A549 (cell line): ENCODE data around the gene LRIT3. TPM values are rescaled to one million over a fixed set of nuclear protein-coding genes. Genes with fewer than 3 reads are reported as not detected.
"Not testable (repeated sequence)": the region's sequence is repeated elsewhere in the genome, so short reads cannot be mapped to it uniquely, and the experiment has no call there.

Experiments
- ATAC-seq, 2 experiments: fragments of 200-7000 bp in 1 of 2; fragments of >200 bp in 1 of 2; cut with Nextera tagmentation in 1 of 2; cut with Tn5 transposase in 1 of 2; 3 replicates each; pipeline versions ENCODE4 v1.8.0 to v1.9.1; 2018 to 2020; ENCODE audit warnings: mild to moderate bottlenecking in 1 of 2, moderate library complexity in 1 of 2
- CTCF ChIA-PET: fragments of 300-600 bp; sonication (Branson Sonifier 250); formaldehyde crosslinking; extraction: SDS; loops from one replicate; lab custom pipeline; 2021; ENCODE audit warnings: antibody characterized with exemption, inconsistent platforms; lab: Yijun Ruan, JAX
- POLR2A ChIA-PET: fragments of 350-600 bp; formaldehyde crosslinking; extraction: SDS; loops from one replicate; lab custom pipeline; 2021; ENCODE audit warnings: antibody characterized with exemption, inconsistent platforms; lab: Yijun Ruan, JAX
- DNase-seq, 2 experiments: peaks; one replicate each; pipeline versions ENCODE4 v3.0.0 to v3.0.0-alpha.2; 2011 to 2016; ENCODE audit warnings: low read depth in 1 of 2, low spot score in 1 of 2
- FAIRE-seq: peaks from 2 replicates; lab custom pipeline; 2011; peaks lifted over from hg19 to GRCh38; lab: Jason Lieb, UNC
- H3K27ac ChIP-seq, 2 experiments: fragments of >200 bp; sonication (Bioruptor Twin); formaldehyde crosslinking; 3 replicates each; pipeline ENCODE4 v1.5.1; 2016 to 2017
- H3K4me1 ChIP-seq: fragments of >200 bp; sonication (Bioruptor Twin); formaldehyde crosslinking; 3 replicates; pipeline ENCODE4 v1.6.1; 2016
- H3K4me2 ChIP-seq: fragments of >200 bp; sonication (Bioruptor Twin); formaldehyde crosslinking; 3 replicates; pipeline ENCODE4 v1.6.1; 2016
- H3K4me3 ChIP-seq: fragments of >200 bp; sonication (Bioruptor Twin); formaldehyde crosslinking; 3 replicates; pipeline ENCODE4 v1.5.1; 2016
- H3K9me3 ChIP-seq: fragments of >200 bp; sonication (Bioruptor Twin); formaldehyde crosslinking; 3 replicates; pipeline ENCODE4 v1.6.1; 2016
- CBX8 ChIP-seq: fragments of 200-600 bp; sonication (generic); IDR thresholded peaks from 2 replicates; pipeline ENCODE4 v1.6.1; 2016
- CEBPB ChIP-seq, 2 experiments: fragments of >200 bp in 1 of 2; sonication (Bioruptor Twin) in 1 of 2; formaldehyde crosslinking in 1 of 2; IDR thresholded peaks; 2 replicates each; pipeline ENCODE4 v1.6.1; 2012 to 2016
- CHD2 ChIP-seq: fragments of 150-350 bp; IDR thresholded peaks from 2 replicates; pipeline ENCODE4 v1.6.1; 2014; ENCODE audit warnings: low read length; ENCODE audit not compliant: partially characterized antibody
- EHF ChIP-seq: fragments of 250-450 bp; sonication (Bioruptor Pico); IDR thresholded peaks from 2 replicates; pipeline ENCODE4 v1.5.0; 2020; ENCODE audit warnings: mild to moderate bottlenecking
- EHMT2 ChIP-seq: fragments of 200-600 bp; sonication (generic); IDR thresholded peaks from 2 replicates; pipeline ENCODE4 v1.6.1; 2016; ENCODE audit warnings: antibody characterized with exemption, low read depth, mild to moderate bottlenecking, moderate library complexity
- ESRRA ChIP-seq: fragments of 150-350 bp; IDR thresholded peaks from 2 replicates; pipeline ENCODE4 v1.6.1; 2014; ENCODE audit warnings: mild to moderate bottlenecking, low read length, borderline replicate concordance
- FOSB ChIP-seq: fragments of 250-450 bp; sonication (Bioruptor Pico); IDR thresholded peaks from 2 replicates; pipeline ENCODE4 v1.5.0; 2020; ENCODE audit warnings: mild to moderate bottlenecking, moderate library complexity
- FOSL2 ChIP-seq, 2 experiments: fragments of 450-650 bp in 1 of 2; fragments of >200 bp in 1 of 2; sonication (Bioruptor Twin) in 1 of 2; formaldehyde crosslinking; IDR thresholded peaks; 2 replicates each; pipeline versions ENCODE4 v1.5.0 to v1.6.1; 2016 to 2020; ENCODE audit warnings: mild to moderate bottlenecking in 1 of 2, moderate library complexity in 1 of 2
- FOXS1 ChIP-seq: fragments of 250-450 bp; sonication (Bioruptor Pico); IDR thresholded peaks from 2 replicates; pipeline ENCODE4 v1.5.0; 2020; ENCODE audit warnings: mild to moderate bottlenecking, moderate library complexity
- GATA3 ChIP-seq: IDR thresholded peaks from 2 replicates; pipeline ENCODE4 v1.6.1; 2012; ENCODE audit warnings: borderline replicate concordance
- HDAC2 ChIP-seq: fragments of 200-600 bp; sonication (generic); IDR thresholded peaks from 2 replicates; pipeline ENCODE4 v1.6.1; 2016
- HEYL ChIP-seq: fragments of 250-450 bp; sonication (Bioruptor Pico); IDR thresholded peaks from 2 replicates; pipeline ENCODE4 v1.8.0; 2021; ENCODE audit warnings: mild to moderate bottlenecking, moderate library complexity
- JUNB ChIP-seq: fragments of >200 bp; sonication (Bioruptor Twin); formaldehyde crosslinking; IDR thresholded peaks from 2 replicates; pipeline ENCODE4 v1.6.1; 2016
- KDM1A ChIP-seq: fragments of 200-600 bp; sonication (generic); IDR thresholded peaks from 2 replicates; pipeline ENCODE4 v1.6.1; 2016; ENCODE audit warnings: low read depth, mild to moderate bottlenecking
- MAFK ChIP-seq: fragments of 450-650 bp; IDR thresholded peaks from 2 replicates; pipeline ENCODE4 v1.6.1; 2014; ENCODE audit not compliant: partially characterized antibody
- MAZ ChIP-seq: fragments of 150-350 bp; IDR thresholded peaks from 2 replicates; pipeline ENCODE4 v1.6.1; 2014; ENCODE audit warnings: antibody characterized with exemption, low read depth, low read length, borderline replicate concordance
- NFE2L2 ChIP-seq: fragments of 150-350 bp; conservative IDR thresholded peaks from 2 replicates; pipeline ENCODE4 v1.6.1; 2014; ENCODE audit warnings: low read length
- RAD21 ChIP-seq, 2 experiments: fragments of >200 bp in 1 of 2; sonication (Bioruptor Twin) in 1 of 2; formaldehyde crosslinking in 1 of 2; IDR thresholded peaks in 1 of 2; conservative IDR thresholded peaks in 1 of 2; 2 replicates in 1 of 2; 3 replicates in 1 of 2; pipeline ENCODE4 v1.6.1; 2012 to 2018; ENCODE audit warnings: inconsistent platforms in 1 of 2
- RARB ChIP-seq: fragments of 250-450 bp; sonication (Bioruptor Pico); IDR thresholded peaks from 2 replicates; pipeline ENCODE4 v1.8.0; 2021; ENCODE audit warnings: mild to moderate bottlenecking, moderate library complexity
- RCOR1 ChIP-seq: fragments of 150-350 bp; IDR thresholded peaks from 2 replicates; pipeline ENCODE4 v1.6.1; 2014; ENCODE audit warnings: antibody characterized with exemption, low read length, low read depth
- ZC3H11A ChIP-seq: fragments of 450-650 bp; IDR thresholded peaks from 2 replicates; pipeline ENCODE4 v1.6.1; 2014; ENCODE audit warnings: antibody characterized with exemption, mild to moderate bottlenecking
- ZSCAN20 ChIP-seq: fragments of 250-450 bp; sonication (Bioruptor Pico); IDR thresholded peaks from 2 replicates; pipeline ENCODE4 v1.8.0; 2022; ENCODE audit warnings: mild to moderate bottlenecking, moderate library complexity
- WGBS: methylation state at CpG from one replicate; pipeline ENCODE4 v1.1.6; 2017; ENCODE audit errors: missing lambda C conversion rate; 5-methylcytosine and 5-hydroxymethylcytosine counted together
- polyA plus RNA-seq, 4 experiments: library from polyadenylated mRNA; depleted of rRNA in 3 of 4; stranded (reverse); fragments of >200 nt; fragmentation: RNase III in 1 of 4; extraction: RNeasy Plus Mini Kit Qiagen cat#74134 plus additional on column Dnase treatment in 1 of 4; gene quantifications; 2 replicates in 3 of 4; 3 replicates in 1 of 4; pipeline ENCODE4 v1.2.3, GENCODE V29; 2011 to 2017
- TF ChIP-seq, protein P1 (sequence below): fragments of 250-450 bp; sonication (Bioruptor Pico); IDR thresholded peaks from 2 replicates; pipeline ENCODE4 v1.5.0; 2020; ENCODE audit warnings: low read depth, mild to moderate bottlenecking, moderate library complexity
- TF ChIP-seq, protein P2 (sequence below): fragments of 250-450 bp; sonication (Bioruptor Pico); IDR thresholded peaks from 2 replicates; pipeline ENCODE4 v1.5.0; 2021; ENCODE audit warnings: mild to moderate bottlenecking, moderate library complexity, borderline replicate concordance
- TF ChIP-seq, protein P3 (sequence below): IDR thresholded peaks from 2 replicates; pipeline ENCODE4 v1.6.1; 2012
- TF ChIP-seq, protein P4 (sequence below): fragments of 450-650 bp; IDR thresholded peaks from 2 replicates; pipeline ENCODE4 v1.6.1; 2014; ENCODE audit warnings: antibody characterized with exemption

Gene LRIT3
- polyA plus RNA-seq, 2 of the 4 experiments (the other 2 are of a cell fraction) = 0.06 TPM

DNA sequence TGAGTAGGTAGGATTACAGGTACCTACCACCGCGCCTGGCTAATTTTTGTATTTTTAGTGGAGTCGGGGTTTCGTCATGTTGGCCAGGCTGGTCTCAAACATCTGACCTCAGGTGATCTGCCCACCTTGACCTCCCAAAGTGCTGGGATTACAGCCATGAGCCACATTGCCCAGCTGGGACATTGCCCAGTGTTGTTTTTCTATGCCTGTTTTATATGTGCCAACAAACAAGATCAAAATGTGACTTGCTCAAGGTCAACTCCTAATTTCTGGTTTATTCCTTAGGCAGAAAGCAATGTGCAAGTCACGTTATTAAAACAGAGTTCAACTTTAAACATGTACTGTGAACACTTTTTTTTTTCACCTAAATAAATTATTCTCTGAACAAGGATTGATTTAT lies 2.7 kb downstream of the LRIT3 start:
- no peak for FAIRE-seq

DNA sequence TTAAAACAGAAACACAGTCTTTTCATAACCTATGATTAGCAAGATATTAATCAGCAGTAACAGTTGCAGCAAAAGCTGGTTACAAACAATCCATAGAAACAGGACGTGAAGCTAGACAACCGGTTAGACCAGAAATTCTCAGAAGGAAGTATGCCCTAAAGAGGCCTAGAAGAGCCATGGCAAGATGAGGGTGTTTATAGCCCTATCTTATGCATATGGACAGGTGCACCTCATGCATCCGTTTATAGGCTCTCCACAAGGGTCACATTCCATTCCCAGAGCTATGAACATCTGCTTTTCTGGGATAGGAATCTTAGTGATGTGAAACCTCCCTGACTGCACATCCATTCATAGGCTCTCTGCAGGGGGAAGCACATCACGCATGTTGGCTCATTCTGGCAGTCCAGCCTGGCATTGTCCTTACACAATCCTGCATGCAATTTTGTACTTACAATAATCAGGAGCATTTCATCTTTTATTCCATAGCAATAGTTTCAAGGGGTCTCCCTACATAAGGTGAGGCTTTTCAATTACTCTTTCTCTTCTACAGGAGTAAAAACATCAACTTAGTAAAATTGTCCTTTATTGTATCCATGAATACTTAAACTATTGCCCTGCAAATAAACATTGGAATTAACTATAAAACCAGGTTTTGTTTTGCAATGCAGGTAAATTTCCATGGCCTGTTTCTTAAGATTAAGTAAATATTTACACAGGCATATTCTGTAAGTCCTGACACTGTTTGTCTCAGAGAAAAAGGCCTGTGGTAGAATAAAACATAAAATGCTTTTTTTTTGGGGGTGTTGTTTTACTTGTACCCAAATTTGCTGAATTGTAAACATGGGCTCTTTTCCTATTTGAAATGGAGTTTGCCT lies 11.8 kb downstream of the LRIT3 start:
- H3K4me3 ChIP-seq, H3K9me3 ChIP-seq, H3K27ac ChIP-seq, FAIRE-seq, POLR2A ChIA-PET, H3K4me2 ChIP-seq, ATAC-seq, CTCF ChIA-PET, H3K4me1 ChIP-seq, DNase-seq: not testable (repeated sequence)
- WGBS = 52% methylated on average over 4 of the region's 4 CpGs

More for the DNA sequence above, 2.7 kb downstream of the LRIT3 start:
- no peak for ATAC-seq
- CTCF ChIA-PET = no interaction called here
- Histone ChIP-seq H3K4me2 (no peak overlapping the region), H3K4me1 (no peaks in the 10 kb centered on the region)
- TF ChIP-seq ESRRA (no peak), FOSB (CRISPR knock-in tag) (no peak), EHF (CRISPR knock-in tag) (no peak), CEBPB (IDR thresholded peaks at IDR 0.05) (no peak), MAZ (no peak), NFE2L2 (no peak), EHMT2 (no peak), RCOR1 (no peak), GATA3 (no peak), HEYL (no peak), FOXS1 (CRISPR knock-in tag) (no peak), FOSL2 (IDR thresholded peaks at IDR 0.05) (no peak), FOSL2 (CRISPR knock-in tag; IDR thresholded peaks at IDR 0.05) (no peak), ZC3H11A (no peak), ZSCAN20 (no peak)
- TF ChIP-seq, protein P1, sequence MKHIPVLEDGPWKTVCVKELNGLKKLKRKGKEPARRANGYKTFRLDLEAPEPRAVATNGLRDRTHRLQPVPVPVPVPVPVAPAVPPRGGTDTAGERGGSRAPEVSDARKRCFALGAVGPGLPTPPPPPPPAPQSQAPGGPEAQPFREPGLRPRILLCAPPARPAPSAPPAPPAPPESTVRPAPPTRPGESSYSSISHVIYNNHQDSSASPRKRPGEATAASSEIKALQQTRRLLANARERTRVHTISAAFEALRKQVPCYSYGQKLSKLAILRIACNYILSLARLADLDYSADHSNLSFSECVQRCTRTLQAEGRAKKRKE = no peak
- TF ChIP-seq, protein P2, sequence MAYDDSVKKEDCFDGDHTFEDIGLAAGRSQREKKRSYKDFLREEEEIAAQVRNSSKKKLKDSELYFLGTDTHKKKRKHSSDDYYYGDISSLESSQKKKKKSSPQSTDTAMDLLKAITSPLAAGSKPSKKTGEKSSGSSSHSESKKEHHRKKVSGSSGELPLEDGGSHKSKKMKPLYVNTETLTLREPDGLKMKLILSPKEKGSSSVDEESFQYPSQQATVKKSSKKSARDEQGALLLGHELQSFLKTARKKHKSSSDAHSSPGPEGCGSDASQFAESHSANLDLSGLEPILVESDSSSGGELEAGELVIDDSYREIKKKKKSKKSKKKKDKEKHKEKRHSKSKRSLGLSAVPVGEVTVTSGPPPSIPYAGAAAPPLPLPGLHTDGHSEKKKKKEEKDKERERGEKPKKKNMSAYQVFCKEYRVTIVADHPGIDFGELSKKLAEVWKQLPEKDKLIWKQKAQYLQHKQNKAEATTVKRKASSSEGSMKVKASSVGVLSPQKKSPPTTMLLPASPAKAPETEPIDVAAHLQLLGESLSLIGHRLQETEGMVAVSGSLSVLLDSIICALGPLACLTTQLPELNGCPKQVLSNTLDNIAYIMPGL = no peak
- TF ChIP-seq, all 56 proteins: peak for 0
- POLR2A ChIA-PET = no interaction called here
- Histone ChIP-seq H3K9me3 (no peaks in the 10 kb centered on the region), H3K4me3 (no peak overlapping the region), H3K27ac (no peak overlapping the region)
- DNase-seq = no peak
- WGBS = 60% methylated on average over 5 of the region's 5 CpGs

DNA sequence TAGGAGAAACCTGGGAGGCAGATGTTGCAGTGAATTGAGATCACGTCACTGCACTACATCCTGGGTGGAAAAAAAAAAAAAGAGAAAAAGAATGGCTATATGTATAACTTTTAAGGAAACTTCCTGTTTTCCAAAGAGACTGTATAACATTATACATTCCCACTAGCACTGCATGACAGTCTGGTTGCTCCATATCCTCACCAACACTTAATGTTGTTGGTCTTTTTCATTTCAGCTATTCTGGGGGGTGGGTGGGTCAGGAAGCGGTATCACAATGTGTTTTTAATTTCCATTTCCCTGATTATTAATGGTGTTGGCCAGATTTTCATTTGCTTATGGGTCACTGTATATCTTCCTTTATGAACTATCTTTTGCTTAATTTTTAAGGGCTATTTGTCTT lies 13.4 kb downstream of the LRIT3 start:
- no peak overlapping the region for H3K27ac ChIP-seq
- FAIRE-seq (no peak), DNase-seq (no peak), ATAC-seq (no peak)
- WGBS = 13% methylated on average over 2 of the region's 2 CpGs
- no peak overlapping the region for H3K4me3 ChIP-seq
- no peak overlapping the region for H3K4me2 ChIP-seq
- TF ChIP-seq, protein P3, sequence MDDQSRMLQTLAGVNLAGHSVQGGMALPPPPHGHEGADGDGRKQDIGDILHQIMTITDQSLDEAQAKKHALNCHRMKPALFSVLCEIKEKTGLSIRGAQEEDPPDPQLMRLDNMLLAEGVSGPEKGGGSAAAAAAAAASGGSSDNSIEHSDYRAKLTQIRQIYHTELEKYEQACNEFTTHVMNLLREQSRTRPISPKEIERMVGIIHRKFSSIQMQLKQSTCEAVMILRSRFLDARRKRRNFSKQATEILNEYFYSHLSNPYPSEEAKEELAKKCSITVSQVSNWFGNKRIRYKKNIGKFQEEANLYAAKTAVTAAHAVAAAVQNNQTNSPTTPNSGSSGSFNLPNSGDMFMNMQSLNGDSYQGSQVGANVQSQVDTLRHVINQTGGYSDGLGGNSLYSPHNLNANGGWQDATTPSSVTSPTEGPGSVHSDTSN = no peak
- TF ChIP-seq ZC3H11A (no peak), JUNB (no peak), RAD21 (conservative IDR thresholded peaks at IDR 0.05 in 1 of 2, IDR thresholded peaks at IDR 0.05 in 1 of 2) (no peak), RARB (CRISPR knock-in tag) (no peak), KDM1A (no peak), CHD2 (no peak), RCOR1 (no peak), NFE2L2 (no peak), HDAC2 (no peak), CBX8 (no peak), MAFK (no peak)
- TF ChIP-seq, protein P2 = no peak
- TF ChIP-seq, protein P4, sequence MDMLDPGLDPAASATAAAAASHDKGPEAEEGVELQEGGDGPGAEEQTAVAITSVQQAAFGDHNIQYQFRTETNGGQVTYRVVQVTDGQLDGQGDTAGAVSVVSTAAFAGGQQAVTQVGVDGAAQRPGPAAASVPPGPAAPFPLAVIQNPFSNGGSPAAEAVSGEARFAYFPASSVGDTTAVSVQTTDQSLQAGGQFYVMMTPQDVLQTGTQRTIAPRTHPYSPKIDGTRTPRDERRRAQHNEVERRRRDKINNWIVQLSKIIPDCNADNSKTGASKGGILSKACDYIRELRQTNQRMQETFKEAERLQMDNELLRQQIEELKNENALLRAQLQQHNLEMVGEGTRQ = no peak
- POLR2A ChIA-PET = no interaction called here
- no peaks in the 10 kb centered on the region for H3K4me1 ChIP-seq
- CTCF ChIA-PET = no interaction called here
- H3K9me3 ChIP-seq = no peaks in the 10 kb centered on the region
